Ovary (tissue), 3 donors: ENCODE measurements around the gene NPSR1.

Experiments used
- CTCF ChIP-seq, 3 donors: fragments of 450-650 bp in 2 of 3; fragments of 200-600 bp in 1 of 3; IDR thresholded peaks; one replicate each; pipeline versions ENCODE4 v1.5.1 to v1.8.0; 2016 to 2022; ENCODE audit warnings: antibody characterized with exemption in 3 of 3, mild to moderate bottlenecking in 1 of 3
- POLR2A ChIP-seq: fragments of 450-650 bp; IDR thresholded peaks from one replicate; pipeline ENCODE4 v1.6.1; 2017; ENCODE audit warnings: antibody characterized with exemption, mild to moderate bottlenecking, moderate library complexity
- donor health status: DM: no; HTN: no; CAD: no.

GRCh38 chr7:34752929-34753328 lies 94.9 kb downstream of the NPSR1 start:
- TF ChIP-seq POLR2A (no peak), CTCF (IDR thresholded peaks at IDR 0.05) (no peak)
